ENCODE data around the gene SZRD1. TPM values are rescaled to one million over a fixed set of nuclear protein-coding genes. Genes with fewer than 3 reads are reported as not detected.

Gene SZRD1
- total and polyA plus RNA-seq, 2 of the 8 experiments (the other 6 are each of a cell fraction or from before 2014, with no cell fraction given) = 97.8 to 108 TPM

DNA sequence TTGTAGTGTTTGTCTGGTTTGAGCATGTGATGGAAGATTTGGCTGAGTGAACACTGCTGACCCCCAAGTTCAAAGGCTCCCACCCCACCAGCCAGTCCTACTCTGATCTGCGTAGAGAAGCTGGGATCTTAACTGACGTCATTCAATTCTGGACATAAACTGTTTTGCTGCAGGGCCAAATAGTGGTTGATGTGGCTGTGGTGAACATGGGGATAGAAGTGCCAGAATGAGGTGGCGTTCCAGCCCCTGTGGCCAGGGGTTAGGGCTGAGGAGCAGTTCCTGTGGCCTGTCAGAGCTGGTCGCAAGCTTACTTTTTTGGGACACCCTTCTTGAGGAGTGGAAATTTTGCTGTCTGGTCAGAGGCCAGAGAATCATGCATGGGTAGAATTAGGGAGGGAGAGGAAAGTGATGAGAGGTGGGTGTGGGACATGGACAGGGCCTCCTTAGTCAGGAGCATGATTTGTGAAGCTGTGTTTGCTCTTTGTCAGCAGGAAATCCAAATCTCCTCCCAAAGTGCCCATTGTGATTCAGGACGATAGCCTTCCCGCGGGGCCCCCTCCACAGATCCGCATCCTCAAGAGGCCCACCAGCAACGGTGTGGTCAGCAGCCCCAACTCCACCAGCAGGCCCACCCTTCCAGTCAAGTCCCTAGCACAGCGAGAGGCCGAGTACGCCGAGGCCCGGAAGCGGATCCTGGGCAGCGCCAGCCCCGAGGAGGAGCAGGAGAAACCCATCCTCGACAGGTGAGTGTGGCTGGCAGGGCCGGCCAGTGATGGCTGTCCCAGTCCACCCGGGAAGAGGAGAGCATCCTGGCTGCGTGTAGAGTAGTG lies 25.9 kb downstream of the SZRD1 start:
- H3K4me2 ChIP-seq (ENCODE audit: insufficient read depth in 1 of 2, low read depth in 2 of 2, low read length in 2 of 2) = peak overlapping the region; percentile 4 to 45; a peak in 1 of 4 replicates
- H2BK12ac ChIP-seq (ENCODE audit: low read depth, low read length) = no peak overlapping the region
- no peak overlapping the region for H4K5ac ChIP-seq (ENCODE audit: insufficient read length, low read depth, low read length)
- H4K91ac ChIP-seq (replicated peaks; ENCODE audit: insufficient read length, low read length) = no peak overlapping the region
- no peak overlapping the region for H2BK15ac ChIP-seq (ENCODE audit: low read length)
- H3K18ac ChIP-seq (ENCODE audit: extremely low read depth, low read length) = no peak overlapping the region
- no peak overlapping the region; a peak in 1 of 7 replicates for H3K9ac ChIP-seq (replicated peaks in 1 of 4; ENCODE audit: extremely low read depth in 1 of 4, low read depth in 3 of 4, low read length in 3 of 4)
- 81% methylated on average over 15 of the region's 21 CpGs; no CpG with 5 or more reads in 1 of the 2 experiments for WGBS, 2 experiments (ENCODE audit: extremely low coverage in 1 of 2, insufficient coverage in 1 of 2, insufficient read length in 1 of 2, insufficient replicate concordance in 2 of 2, low coverage in 1 of 2, low lambda C conversion rate in 2 of 2, missing lambda C conversion rate in 1 of 2)
- H3K4me3 ChIP-seq (ENCODE audit: extremely low read depth in 1 of 4, insufficient read depth in 2 of 4, low read depth in 3 of 4, low read length in 4 of 4) = no peak overlapping the region
- H2BK20ac ChIP-seq (ENCODE audit: low read length) = no peak overlapping the region
- peaks cover 27% of the 10 kb centered on the region for H3K79me1 ChIP-seq (ENCODE audit: low read depth, low read length)
- H3K23me2 ChIP-seq (ENCODE audit: low read depth, low read length) = no peaks in the 10 kb centered on the region
- no peak overlapping the region; the same call in 1 of the 2 replicates for H4K8ac ChIP-seq (ENCODE audit: extremely low read depth, insufficient read depth, low read length)
- H3K79me2 ChIP-seq (ENCODE audit: control insufficient read depth in 1 of 2, insufficient read depth in 2 of 2, low read length in 2 of 2) = peaks cover 4 to 59% of the 10 kb centered on the region in 2 experiments; a peak in 3 of 4 replicates
- no peak overlapping the region for H3K4ac ChIP-seq (replicated peaks; ENCODE audit: insufficient read length, low read depth, low read length)
- H2AK5ac ChIP-seq (ENCODE audit: low read depth, low read length) = no peak overlapping the region
- peaks cover 3 to 18% (median 11%) of the 10 kb centered on the region in 4 experiments; a peak in 7 of 8 replicates for H3K36me3 ChIP-seq (ENCODE audit: control insufficient read depth in 2 of 4, insufficient read depth in 4 of 4, low read length in 3 of 4)
- no peak overlapping the region for H3K27ac ChIP-seq (ENCODE audit: low read depth, low read length)
- no peak overlapping the region for H2BK120ac ChIP-seq (replicated peaks; ENCODE audit: low read depth, low read length)
- no peaks in the 10 kb centered on the region for H3K27me3 ChIP-seq (replicated peaks in 1 of 4; ENCODE audit: control insufficient read depth in 3 of 4, extremely low read depth in 1 of 4, insufficient read depth in 3 of 4, low read length in 3 of 4)
- H3K56ac ChIP-seq (replicated peaks; ENCODE audit: insufficient read length, low read depth, low read length) = no peak overlapping the region
- no peak for FAIRE-seq
- H2AFZ ChIP-seq (ENCODE audit: low read length) = no peak overlapping the region
- H3K4me1 ChIP-seq (replicated peaks in 1 of 4; ENCODE audit: control insufficient read depth in 3 of 4, insufficient read depth in 4 of 4, low read length in 3 of 4) = peaks cover 5 to 23% (median 19%) of the 10 kb centered on the region in 4 experiments
- ChIA-PET CTCF (ENCODE audit: partially characterized antibody) (interaction anchor here (0.5 to 2.2 kb wide), 12 partner anchors 8 to 102 kb away, joined by 3 to 5 read pairs (median 4); partner anchors contain the start of gene NECAP2), POLR2A (ENCODE audit: partially characterized antibody) (interaction anchor here (0.5 to 1.5 kb wide), 3 partner anchors 11 to 35 kb away, joined by 3 to 6 read pairs (median 3); no protein-coding TSS in a partner anchor)
- no peak for DNase-seq (ENCODE audit: low read depth in 1 of 2, low spot score in 2 of 2)
- H2BK5ac ChIP-seq (ENCODE audit: low read depth, low read length) = no peak overlapping the region
- H3K9me3 ChIP-seq (ENCODE audit: insufficient read depth in 2 of 2, low read depth in 1 of 2, low read length in 1 of 2) = no peaks in the 10 kb centered on the region
- H3K14ac ChIP-seq (ENCODE audit: insufficient read length) = no peak overlapping the region
- peaks cover 30 to 41% of the 10 kb centered on the region in 2 experiments for H4K20me1 ChIP-seq (replicated peaks in 1 of 2; ENCODE audit: control insufficient read depth in 1 of 2, insufficient read depth in 2 of 2, low read length in 2 of 2)
- H3K23ac ChIP-seq (ENCODE audit: insufficient read length) = no peak overlapping the region
- TF ChIP-seq HDAC6 (IDR thresholded peaks at IDR 0.05; ENCODE audit: low read depth, low read length) (no peak), CEBPB (IDR thresholded peaks at IDR 0.05; ENCODE audit: low read depth, low read length) (no peak), EP300 (IDR thresholded peaks at IDR 0.05; ENCODE audit: borderline replicate concordance in 1 of 2, low read depth in 2 of 2, low read length in 2 of 2) (no peak), POU5F1 (IDR thresholded peaks at IDR 0.05; ENCODE audit: low read depth, low read length) (no peak), BACH1 (IDR thresholded peaks at IDR 0.05; ENCODE audit: low read length) (no peak), BRCA1 (IDR thresholded peaks at IDR 0.05; ENCODE audit: low read depth, low read length) (no peak), SP4 (IDR thresholded peaks at IDR 0.05; ENCODE audit: low read length) (no peak), TEAD4 (IDR thresholded peaks at IDR 0.05; ENCODE audit: low read depth, low read length) (no peak)
- TF ChIP-seq, protein P1, sequence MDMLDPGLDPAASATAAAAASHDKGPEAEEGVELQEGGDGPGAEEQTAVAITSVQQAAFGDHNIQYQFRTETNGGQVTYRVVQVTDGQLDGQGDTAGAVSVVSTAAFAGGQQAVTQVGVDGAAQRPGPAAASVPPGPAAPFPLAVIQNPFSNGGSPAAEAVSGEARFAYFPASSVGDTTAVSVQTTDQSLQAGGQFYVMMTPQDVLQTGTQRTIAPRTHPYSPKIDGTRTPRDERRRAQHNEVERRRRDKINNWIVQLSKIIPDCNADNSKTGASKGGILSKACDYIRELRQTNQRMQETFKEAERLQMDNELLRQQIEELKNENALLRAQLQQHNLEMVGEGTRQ (IDR thresholded peaks at IDR 0.05; ENCODE audit: low read length) = no peak

Measured in H1 (cell line).